Uterus (tissue), 2 donors: Measurements from ENCODE around the gene REEP3.

Experiments
- CTCF ChIP-seq, 4 experiments: fragments of 200-600 bp in 2 of 4; fragments of 450-650 bp in 2 of 4; sonication (generic) in 2 of 4; IDR thresholded peaks; one replicate each; pipeline ENCODE4 v1.5.1; 2016 to 2019; ENCODE audit warnings: antibody characterized with exemption in 4 of 4, mild to moderate bottlenecking in 2 of 4, moderate library complexity in 1 of 4
- POLR2A ChIP-seq, 2 donors: fragments of 450-650 bp; IDR thresholded peaks; one replicate each; pipeline ENCODE4 v1.6.1; 2016; ENCODE audit warnings: antibody characterized with exemption in 2 of 2, mild to moderate bottlenecking in 1 of 2, moderate library complexity in 1 of 2

GRCh38 chr10:63633677-63634487, 112.7 kb downstream of the REEP3 start:
- TF ChIP-seq CTCF (IDR thresholded peaks at IDR 0.05) (peak in 3 of 4 experiments; percentile 20 to 23 (median 21)), POLR2A (IDR thresholded peaks at IDR 0.05) (no peak)
